ENCODE data around the gene ATP10A.
A peak's percentile ranks its signal among the peaks of the same experiment; 100 is the strongest.

Gene ATP10A, protein sequence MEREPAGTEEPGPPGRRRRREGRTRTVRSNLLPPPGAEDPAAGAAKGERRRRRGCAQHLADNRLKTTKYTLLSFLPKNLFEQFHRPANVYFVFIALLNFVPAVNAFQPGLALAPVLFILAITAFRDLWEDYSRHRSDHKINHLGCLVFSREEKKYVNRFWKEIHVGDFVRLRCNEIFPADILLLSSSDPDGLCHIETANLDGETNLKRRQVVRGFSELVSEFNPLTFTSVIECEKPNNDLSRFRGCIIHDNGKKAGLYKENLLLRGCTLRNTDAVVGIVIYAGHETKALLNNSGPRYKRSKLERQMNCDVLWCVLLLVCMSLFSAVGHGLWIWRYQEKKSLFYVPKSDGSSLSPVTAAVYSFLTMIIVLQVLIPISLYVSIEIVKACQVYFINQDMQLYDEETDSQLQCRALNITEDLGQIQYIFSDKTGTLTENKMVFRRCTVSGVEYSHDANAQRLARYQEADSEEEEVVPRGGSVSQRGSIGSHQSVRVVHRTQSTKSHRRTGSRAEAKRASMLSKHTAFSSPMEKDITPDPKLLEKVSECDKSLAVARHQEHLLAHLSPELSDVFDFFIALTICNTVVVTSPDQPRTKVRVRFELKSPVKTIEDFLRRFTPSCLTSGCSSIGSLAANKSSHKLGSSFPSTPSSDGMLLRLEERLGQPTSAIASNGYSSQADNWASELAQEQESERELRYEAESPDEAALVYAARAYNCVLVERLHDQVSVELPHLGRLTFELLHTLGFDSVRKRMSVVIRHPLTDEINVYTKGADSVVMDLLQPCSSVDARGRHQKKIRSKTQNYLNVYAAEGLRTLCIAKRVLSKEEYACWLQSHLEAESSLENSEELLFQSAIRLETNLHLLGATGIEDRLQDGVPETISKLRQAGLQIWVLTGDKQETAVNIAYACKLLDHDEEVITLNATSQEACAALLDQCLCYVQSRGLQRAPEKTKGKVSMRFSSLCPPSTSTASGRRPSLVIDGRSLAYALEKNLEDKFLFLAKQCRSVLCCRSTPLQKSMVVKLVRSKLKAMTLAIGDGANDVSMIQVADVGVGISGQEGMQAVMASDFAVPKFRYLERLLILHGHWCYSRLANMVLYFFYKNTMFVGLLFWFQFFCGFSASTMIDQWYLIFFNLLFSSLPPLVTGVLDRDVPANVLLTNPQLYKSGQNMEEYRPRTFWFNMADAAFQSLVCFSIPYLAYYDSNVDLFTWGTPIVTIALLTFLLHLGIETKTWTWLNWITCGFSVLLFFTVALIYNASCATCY (N-terminal part only)

DNA sequence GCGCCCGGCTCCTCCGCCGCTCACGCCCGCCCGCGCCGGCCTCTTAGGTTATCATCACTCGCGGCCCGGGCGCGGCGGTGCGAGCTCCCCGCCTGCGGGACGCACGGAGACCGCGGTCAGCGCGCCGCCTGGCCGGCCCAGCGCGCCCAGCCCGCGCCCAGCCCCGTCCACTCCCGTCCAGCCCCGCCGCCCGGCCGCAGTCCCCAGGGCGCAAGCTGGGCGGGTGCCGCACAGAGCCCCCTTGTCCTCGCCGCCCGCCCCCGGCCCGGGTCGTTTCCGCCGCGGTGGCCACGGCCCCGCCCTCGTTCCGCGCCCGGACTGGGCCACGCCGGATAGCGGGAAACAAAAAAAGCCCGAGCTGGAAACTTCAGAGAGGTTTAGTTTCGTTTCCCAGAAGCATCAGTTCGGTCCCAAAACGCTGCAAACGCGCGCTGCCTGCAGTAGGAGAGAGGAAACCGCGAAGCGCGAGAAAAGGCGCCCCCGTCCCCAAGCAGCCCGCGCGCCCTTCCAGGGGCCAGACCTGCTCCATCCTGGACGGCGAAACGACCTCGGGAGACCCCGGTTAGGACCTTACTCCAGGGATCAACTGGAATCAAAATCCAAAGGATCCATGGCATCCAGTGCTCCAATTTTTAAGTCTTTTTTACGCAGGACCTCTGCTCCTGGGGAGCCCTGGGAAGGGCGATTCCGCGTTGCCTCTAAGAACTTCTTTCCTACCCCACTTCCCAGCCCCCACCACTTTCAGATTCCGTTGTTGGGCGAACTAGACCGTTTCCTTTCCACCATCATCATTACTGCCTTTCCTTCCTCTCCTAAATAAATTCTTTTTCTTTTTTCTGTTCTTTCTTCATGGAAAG, at the start of gene ATP10A:
TSS of gene ATP10A (minus strand) at position 217 of the 857 bp plus-strand sequence. CDS start 231 bp downstream, outside the sequence.
- peak within 1 kb of the TSS; percentile 69 for H3K9ac ChIP-seq (ENCODE audit: low read length)
- peaks cover 18% of the 10 kb centered on the region for H3K4me1 ChIP-seq (ENCODE audit: control insufficient read depth, insufficient read depth, low read length)
- peaks cover 14% of the 10 kb centered on the region for H3K27me3 ChIP-seq (ENCODE audit: control insufficient read depth, insufficient read depth, low read length)
- H3K9me3 ChIP-seq (ENCODE audit: control insufficient read depth, low read length) = no peaks in the 10 kb centered on the region
- no peak within 1 kb of the TSS for H3K4me3 ChIP-seq (ENCODE audit: low read length)
- no peaks in the 10 kb centered on the region for H3K36me3 ChIP-seq (ENCODE audit: control insufficient read depth, insufficient read depth, low read length)

DNA sequence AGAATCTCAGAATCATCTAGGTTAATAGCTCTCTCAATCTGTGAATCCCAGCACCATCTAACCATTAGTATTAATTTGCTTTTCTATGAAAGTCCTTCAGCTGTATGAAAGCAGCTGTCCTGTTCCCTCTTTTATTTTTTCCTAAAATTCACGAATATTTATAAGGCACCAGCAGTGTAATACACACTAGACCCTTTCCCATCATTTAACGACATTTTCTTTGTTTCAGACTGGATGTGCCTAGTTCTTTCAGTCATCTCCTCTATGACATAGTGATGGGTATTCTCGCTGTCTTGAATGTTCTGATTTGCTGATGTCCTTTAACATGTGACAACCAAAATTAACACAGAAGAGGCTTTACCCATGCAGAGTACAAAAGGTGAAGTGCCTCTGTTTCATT, 48.9 kb upstream of the ATP10A start:
- Histone ChIP-seq H3K9me3 (ENCODE audit: control insufficient read depth, low read length) (no peaks in the 10 kb centered on the region), H3K36me3 (ENCODE audit: control insufficient read depth, insufficient read depth, low read length) (no peaks in the 10 kb centered on the region), H3K4me3 (ENCODE audit: low read length) (no peak overlapping the region), H3K27me3 (ENCODE audit: control insufficient read depth, insufficient read depth, low read length) (no peaks in the 10 kb centered on the region), H3K4me1 (ENCODE audit: control insufficient read depth, insufficient read depth, low read length) (no peaks in the 10 kb centered on the region), H3K9ac (ENCODE audit: low read length) (no peak overlapping the region)

GRCh38 chr15:25910832-25911231, 47.7 kb upstream of the ATP10A start:
- Histone ChIP-seq H3K4me1 (ENCODE audit: control insufficient read depth, insufficient read depth, low read length) (no peaks in the 10 kb centered on the region), H3K36me3 (ENCODE audit: control insufficient read depth, insufficient read depth, low read length) (no peaks in the 10 kb centered on the region), H3K27me3 (ENCODE audit: control insufficient read depth, insufficient read depth, low read length) (no peaks in the 10 kb centered on the region), H3K9ac (ENCODE audit: low read length) (no peak overlapping the region), H3K9me3 (ENCODE audit: control insufficient read depth, low read length) (no peaks in the 10 kb centered on the region), H3K4me3 (ENCODE audit: low read length) (no peak overlapping the region)

DNA sequence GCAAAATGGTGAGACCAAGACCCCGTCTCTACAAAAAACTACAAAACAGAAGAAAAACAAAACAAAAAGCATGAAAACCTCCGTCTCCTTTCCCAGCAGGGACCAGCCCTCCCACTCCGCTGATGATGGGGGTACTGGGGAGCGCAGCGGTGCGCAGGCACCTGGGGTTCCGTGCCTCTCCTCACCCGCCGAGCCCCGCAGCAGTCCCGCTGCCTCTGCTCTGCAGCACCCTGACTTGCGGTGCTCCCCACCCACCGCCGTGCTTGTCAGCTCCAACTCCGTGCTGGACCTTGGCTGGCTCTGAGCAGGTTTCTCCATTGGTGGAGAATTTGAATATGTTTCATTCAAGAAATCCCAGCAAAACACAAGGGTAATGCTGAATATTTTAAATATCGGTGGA, 46.7 kb upstream of the ATP10A start:
- no peaks in the 10 kb centered on the region for H3K27me3 ChIP-seq (ENCODE audit: control insufficient read depth, insufficient read depth, low read length)
- H3K9ac ChIP-seq (ENCODE audit: low read length) = no peak overlapping the region
- no peaks in the 10 kb centered on the region for H3K4me1 ChIP-seq (ENCODE audit: control insufficient read depth, insufficient read depth, low read length)
- H3K4me3 ChIP-seq (ENCODE audit: low read length) = no peak overlapping the region
- H3K36me3 ChIP-seq (ENCODE audit: control insufficient read depth, insufficient read depth, low read length) = no peaks in the 10 kb centered on the region
- H3K9me3 ChIP-seq (ENCODE audit: control insufficient read depth, low read length) = no peaks in the 10 kb centered on the region

DNA sequence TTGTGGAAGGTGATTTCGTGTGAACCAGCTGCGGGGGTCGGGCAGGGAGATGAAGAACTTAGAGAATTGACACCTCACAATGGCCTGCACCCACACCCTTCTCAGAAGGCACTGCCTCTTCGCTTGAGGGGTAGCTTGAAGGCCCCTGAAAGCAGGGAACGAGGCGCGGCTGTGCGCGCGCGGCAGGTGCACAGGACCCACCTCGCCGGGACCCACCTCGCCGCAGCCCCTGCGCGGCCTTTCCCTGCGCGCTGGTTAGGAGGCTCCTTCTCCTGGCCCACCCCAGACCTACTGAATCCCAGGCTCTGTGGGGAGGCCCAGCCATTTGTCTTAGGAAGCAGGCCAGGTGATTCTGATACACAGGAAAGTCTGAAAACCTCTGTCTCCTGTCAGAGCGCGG, 46.2 kb upstream of the ATP10A start:
- H3K27me3 ChIP-seq (ENCODE audit: control insufficient read depth, insufficient read depth, low read length) = no peaks in the 10 kb centered on the region
- H3K4me1 ChIP-seq (ENCODE audit: control insufficient read depth, insufficient read depth, low read length) = no peaks in the 10 kb centered on the region
- H3K9me3 ChIP-seq (ENCODE audit: control insufficient read depth, low read length) = no peaks in the 10 kb centered on the region
- no peak overlapping the region for H3K9ac ChIP-seq (ENCODE audit: low read length)
- no peak overlapping the region for H3K4me3 ChIP-seq (ENCODE audit: low read length)
- H3K36me3 ChIP-seq (ENCODE audit: control insufficient read depth, insufficient read depth, low read length) = no peaks in the 10 kb centered on the region

DNA sequence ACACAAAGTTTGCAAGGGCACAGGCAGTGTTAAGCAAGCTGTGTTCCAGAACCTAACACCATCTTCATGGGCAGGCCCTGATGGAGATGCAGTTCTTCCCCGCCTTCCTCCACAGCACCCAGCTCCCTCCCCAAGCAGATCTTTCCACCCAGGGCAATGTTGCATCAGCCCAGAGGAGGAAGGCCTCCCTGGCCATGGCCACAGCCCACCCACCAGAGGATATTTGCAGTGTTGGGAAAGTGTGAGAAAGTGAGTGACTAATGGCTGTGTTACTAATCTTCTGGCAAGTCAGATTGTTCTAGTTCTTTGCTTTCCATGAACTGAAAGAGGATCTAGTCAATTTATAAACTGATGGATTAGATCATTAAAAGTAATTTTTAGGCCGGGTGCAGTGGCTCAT, 42.0 kb upstream of the ATP10A start:
- H3K4me1 ChIP-seq (ENCODE audit: control insufficient read depth, insufficient read depth, low read length) = peaks cover 10% of the 10 kb centered on the region
- H3K9ac ChIP-seq (ENCODE audit: low read length) = no peak overlapping the region
- H3K9me3 ChIP-seq (ENCODE audit: control insufficient read depth, low read length) = no peaks in the 10 kb centered on the region
- H3K4me3 ChIP-seq (ENCODE audit: low read length) = no peak overlapping the region
- H3K36me3 ChIP-seq (ENCODE audit: control insufficient read depth, insufficient read depth, low read length) = no peaks in the 10 kb centered on the region
- H3K27me3 ChIP-seq (ENCODE audit: control insufficient read depth, insufficient read depth, low read length) = no peaks in the 10 kb centered on the region

DNA sequence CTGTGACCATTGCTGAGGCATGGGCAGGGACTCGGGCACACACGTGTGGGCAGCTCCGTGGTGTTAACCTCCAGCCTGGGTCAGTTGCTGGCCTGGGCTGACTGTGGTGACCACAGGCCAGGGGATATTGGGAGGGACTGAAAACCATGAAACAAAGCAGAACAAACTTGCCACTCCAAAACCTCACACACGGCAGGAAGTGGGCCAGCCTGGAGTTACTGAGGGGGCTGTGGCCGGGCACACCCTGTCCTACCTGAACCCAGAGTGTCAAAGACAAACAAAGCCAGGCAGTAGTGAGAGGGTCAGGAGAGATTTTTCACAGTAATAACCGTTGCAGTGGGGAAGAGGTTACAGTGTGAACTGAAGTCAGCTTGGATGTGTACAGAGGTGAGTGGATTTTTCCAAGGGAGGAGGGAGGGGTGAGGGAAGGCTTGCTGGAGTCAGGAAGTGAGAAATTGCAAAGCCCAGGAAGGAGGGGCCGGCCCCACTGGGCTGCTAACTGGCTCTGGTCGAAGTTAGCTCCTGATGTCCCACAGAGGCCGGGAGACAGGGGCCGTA, 40.0 kb upstream of the ATP10A start:
- Histone ChIP-seq H3K9ac (ENCODE audit: low read length) (no peak overlapping the region), H3K9me3 (ENCODE audit: control insufficient read depth, low read length) (no peaks in the 10 kb centered on the region), H3K27me3 (ENCODE audit: control insufficient read depth, insufficient read depth, low read length) (no peaks in the 10 kb centered on the region), H3K4me1 (ENCODE audit: control insufficient read depth, insufficient read depth, low read length) (peaks cover 10% of the 10 kb centered on the region), H3K36me3 (ENCODE audit: control insufficient read depth, insufficient read depth, low read length) (no peaks in the 10 kb centered on the region), H3K4me3 (ENCODE audit: low read length) (no peak overlapping the region)

DNA sequence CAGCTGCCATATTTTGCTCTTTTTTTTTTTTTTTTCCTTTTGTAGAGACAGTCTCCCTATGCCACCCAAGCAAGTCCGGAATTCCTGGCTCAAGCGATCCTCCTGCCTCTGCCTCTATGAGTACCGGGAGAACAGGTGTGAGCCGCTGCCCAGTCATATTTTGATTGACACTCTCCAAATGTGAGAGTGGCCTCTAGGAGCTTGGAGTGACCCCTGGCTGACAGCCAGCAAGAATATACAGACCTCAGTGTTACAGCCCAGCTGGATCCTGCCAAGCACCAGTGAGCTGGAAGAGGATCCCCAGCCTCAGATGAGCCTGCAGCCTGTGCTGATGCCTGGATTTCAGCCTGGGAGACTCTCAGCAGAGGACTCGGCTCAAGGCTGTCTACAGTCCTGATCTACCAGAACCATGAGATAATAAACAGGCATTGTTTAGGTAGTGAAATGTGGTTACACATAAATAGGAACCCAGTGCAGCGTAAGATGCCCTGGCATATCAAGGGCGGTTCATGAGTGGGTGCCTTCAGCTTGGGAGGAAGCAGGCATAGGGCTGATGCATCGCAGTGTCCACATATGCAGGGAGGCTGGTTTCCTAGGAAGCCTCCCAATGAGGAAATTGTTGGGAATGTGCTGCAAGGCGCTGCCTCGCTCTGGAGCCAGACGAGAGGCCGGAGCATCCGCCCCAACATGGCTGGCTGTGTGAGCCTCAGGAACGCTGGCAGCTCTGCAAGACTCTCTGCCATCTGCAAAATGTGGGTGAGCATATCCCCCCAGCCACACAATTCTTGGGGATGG, 38.9 kb upstream of the ATP10A start:
- no peaks in the 10 kb centered on the region for H3K36me3 ChIP-seq (ENCODE audit: control insufficient read depth, insufficient read depth, low read length)
- H3K4me1 ChIP-seq (ENCODE audit: control insufficient read depth, insufficient read depth, low read length) = peaks cover 10% of the 10 kb centered on the region
- no peaks in the 10 kb centered on the region for H3K27me3 ChIP-seq (ENCODE audit: control insufficient read depth, insufficient read depth, low read length)
- H3K4me3 ChIP-seq (ENCODE audit: low read length) = no peak overlapping the region
- H3K9me3 ChIP-seq (ENCODE audit: control insufficient read depth, low read length) = no peaks in the 10 kb centered on the region
- H3K9ac ChIP-seq (ENCODE audit: low read length) = no peak overlapping the region

DNA sequence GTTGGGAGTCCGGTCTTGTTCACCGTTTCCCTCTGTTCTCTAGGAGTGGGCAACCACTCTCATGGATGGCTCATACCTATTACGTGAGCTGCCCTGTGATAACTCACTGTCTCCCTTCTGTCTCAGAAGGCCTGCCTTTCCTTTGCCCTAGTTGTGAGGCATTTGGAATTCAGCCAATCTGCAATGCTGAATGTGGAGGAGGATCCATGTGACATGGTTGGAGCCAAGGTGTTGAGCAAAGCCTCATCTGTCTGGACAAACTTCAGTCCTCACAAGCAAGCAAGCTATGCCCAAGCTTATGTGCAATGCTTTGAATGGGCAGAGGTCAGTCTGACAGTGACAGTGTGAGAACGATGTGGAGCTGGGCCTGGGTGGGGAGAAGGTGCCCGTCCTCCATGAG, 37.8 kb upstream of the ATP10A start:
- Histone ChIP-seq H3K4me1 (ENCODE audit: control insufficient read depth, insufficient read depth, low read length) (peaks cover 10% of the 10 kb centered on the region), H3K36me3 (ENCODE audit: control insufficient read depth, insufficient read depth, low read length) (no peaks in the 10 kb centered on the region), H3K9me3 (ENCODE audit: control insufficient read depth, low read length) (no peaks in the 10 kb centered on the region), H3K27me3 (ENCODE audit: control insufficient read depth, insufficient read depth, low read length) (no peaks in the 10 kb centered on the region), H3K4me3 (ENCODE audit: low read length) (no peak overlapping the region), H3K9ac (ENCODE audit: low read length) (no peak overlapping the region)

- Histone ChIP-seq H3K9ac (ENCODE audit: low read length) (no peak overlapping the region), H3K27me3 (ENCODE audit: control insufficient read depth, insufficient read depth, low read length) (no peaks in the 10 kb centered on the region), H3K36me3 (ENCODE audit: control insufficient read depth, insufficient read depth, low read length) (no peaks in the 10 kb centered on the region), H3K4me1 (ENCODE audit: control insufficient read depth, insufficient read depth, low read length) (peaks cover 10% of the 10 kb centered on the region), H3K9me3 (ENCODE audit: control insufficient read depth, low read length) (no peaks in the 10 kb centered on the region), H3K4me3 (ENCODE audit: low read length) (no peak overlapping the region)
These were observed 37.3 kb upstream of the ATP10A start for GRCh38 chr15:25900431-25900830.

Measured in mucosa of stomach (tissue), 1 donor.